GM19025 (cell line): ENCODE results near the gene SLC66A1.

Source experiments
- ATAC-seq: cut with Tn5 transposase; IDR thresholded peaks from one replicate; pipeline ENCODE4 v1.9.1; 2021; ENCODE audit warnings: mild to moderate bottlenecking, low read depth, moderate library complexity; ENCODE audit not compliant: unreplicated experiment

SLC66A1 gene

GRCh38 chr1:19359357-19359756, 47.2 kb downstream of the SLC66A1 start:
- ATAC-seq: no peak

- no peak for ATAC-seq
Observed at GRCh38 chr1:19360016-19360415, 47.9 kb downstream of the SLC66A1 start.

- no peak for ATAC-seq
Observed at GRCh38 chr1:19360432-19360831, 48.3 kb downstream of the SLC66A1 start.

- ATAC-seq: no peak
Observed at GRCh38 chr1:19360843-19361610, 48.9 kb downstream of the SLC66A1 start.

- no peak for ATAC-seq
Observed at GRCh38 chr1:19361611-19362147, 49.6 kb downstream of the SLC66A1 start.

GRCh38 chr1:19363536-19364152, 51.5 kb downstream of the SLC66A1 start:
- no peak for ATAC-seq

GRCh38 chr1:19365721-19366120, 53.6 kb downstream of the SLC66A1 start:
- no peak for ATAC-seq

- no peak for ATAC-seq
Observed at GRCh38 chr1:19366599-19367536, 54.7 kb downstream of the SLC66A1 start.

GRCh38 chr1:19367584-19368041, 55.5 kb downstream of the SLC66A1 start:
- no peak for ATAC-seq

GRCh38 chr1:19368050-19368449, 55.9 kb downstream of the SLC66A1 start:
- ATAC-seq: no peak

GRCh38 chr1:19368964-19369363, 56.8 kb downstream of the SLC66A1 start:
- ATAC-seq: no peak

- no peak for ATAC-seq
Observed at GRCh38 chr1:19369396-19370090, 57.4 kb downstream of the SLC66A1 start.

GRCh38 chr1:19370453-19371170, 58.5 kb downstream of the SLC66A1 start:
- no peak for ATAC-seq

- ATAC-seq: no peak
Observed at GRCh38 chr1:19371226-19372135, 59.4 kb downstream of the SLC66A1 start.

GRCh38 chr1:19372136-19372514, 60.0 kb downstream of the SLC66A1 start:
- no peak for ATAC-seq

GRCh38 chr1:19372602-19373001, 60.5 kb downstream of the SLC66A1 start:
- ATAC-seq: no peak

GRCh38 chr1:19373211-19374082, 61.3 kb downstream of the SLC66A1 start:
- no peak for ATAC-seq
